Thoracic aorta endothelial cell (primary cell): Measurements from ENCODE around the gene ICOSLG. TPM values are rescaled to one million over a fixed set of nuclear protein-coding genes. Genes with fewer than 3 reads are reported as not detected.

Experiments used
- small RNA-seq: library from RNA; depleted of rRNA; stranded (forward); fragments of <200 nt; gene quantifications from one replicate; pipeline ENCODE3, GENCODE V24; 2012
- total RNA-seq: library from RNA; depleted of rRNA; stranded (reverse); fragments of >200 nt; gene quantifications from 2 replicates; pipeline ENCODE4 v1.2.3, GENCODE V29; 2012

Gene ICOSLG
- total RNA-seq: 0.72 and 1.9 TPM in 2 replicates

DNA sequence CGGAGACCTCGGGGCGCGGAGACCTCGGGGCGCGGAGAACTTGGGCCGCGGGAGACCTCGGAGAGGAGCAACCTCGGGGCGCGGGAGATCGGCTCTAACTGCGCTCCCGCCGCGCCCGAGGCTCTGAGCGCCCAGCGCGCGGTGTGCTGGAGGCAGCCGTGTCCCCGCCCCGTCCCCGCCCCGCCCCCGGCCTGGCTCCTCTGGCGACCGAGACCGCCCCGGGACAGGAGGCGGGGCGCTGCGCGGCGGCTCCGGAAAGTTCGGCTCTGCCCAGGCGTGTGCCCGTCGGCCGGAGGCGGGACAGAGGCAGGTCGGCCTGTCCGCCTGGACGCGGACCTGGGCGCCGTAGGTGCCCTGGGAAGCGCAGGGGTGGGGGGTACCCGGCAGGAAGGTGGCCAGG lies at the start of gene ICOSLG:
ICOSLG (minus strand) TSS at position 102 of the 400 bp plus-strand sequence. CDS start 126 bp downstream, outside the sequence.

GRCh38 chr21:44285138-44285992 lies 44.6 kb upstream of the ICOSLG start, which contains the start of gene AIRE:
Gene AIRE (plus strand): TSS chr21:44285876. CDS start chr21:44286007, 131 bp downstream.

GRCh38 chr21:44261675-44262295 lies 21.0 kb upstream of the ICOSLG start, which contains the start of gene DNMT3L:
Gene DNMT3L (minus strand): TSS chr21:44261897. CDS start chr21:44261259, 638 bp downstream.

Small RNAs within 50 kb of the gene (small RNA-seq; reads per million reads assigned to genes)
- gene AP001059.3: not detected

Other genes with a start within 250 kb of the ICOSLG start
- gene TRAPPC10, start 228.6 kb downstream of the ICOSLG start, total RNA-seq: 34.0 and 37.8 TPM in 2 replicates
- gene PWP2, start 133.5 kb downstream of the ICOSLG start, total RNA-seq: 18.9 and 24.2 TPM in 2 replicates
- 25.7 and 27.1 TPM in 2 replicates for gene GATD3, start 107.3 kb downstream of the ICOSLG start, total RNA-seq
- not detected in 2 replicates for gene DNMT3L, start 21.0 kb upstream of the ICOSLG start, total RNA-seq
- gene AIRE, start 44.9 kb upstream of the ICOSLG start, total RNA-seq: under 0.01 TPM in 1 of 2 replicates, not detected in the other
- 136 and 145 TPM in 2 replicates for gene PFKL, start 59.1 kb upstream of the ICOSLG start, total RNA-seq
- gene CFAP410, start 98.4 kb upstream of the ICOSLG start, total RNA-seq: 3.1 and 4.0 TPM in 2 replicates
- gene TRPM2, start 112.7 kb upstream of the ICOSLG start, total RNA-seq: not detected in 2 replicates
- gene LRRC3, start 214.6 kb upstream of the ICOSLG start, total RNA-seq: 2.4 and 3.0 TPM in 2 replicates